ENCODE measurements around the gene LRWD1. TPM values are rescaled to one million over a fixed set of nuclear protein-coding genes. Genes with fewer than 3 reads are reported as not detected.

The LRWD1 gene
- total and polyA plus RNA-seq, 9 of the 15 experiments (the other 6 are each of a cell fraction or from before 2014, with no cell fraction given) = 0.61 to 66.0 (median 33.2) TPM

GRCh38 chr7:102464577-102465280, at the start of gene LRWD1, which contains the start of gene ALKBH4 (continued):
- TF ChIP-seq XRCC5 (IDR thresholded peaks at IDR 0.05; ENCODE audit: low read depth, low read length) (no peak), E2F6 (IDR thresholded peaks at IDR 0.05; ENCODE audit: borderline replicate concordance in 1 of 2, extremely low read depth in 1 of 2, insufficient read depth in 1 of 2, insufficient read length in 1 of 2, low read depth in 1 of 2, low read length in 1 of 2, poor library complexity in 1 of 2, severe bottlenecking in 1 of 2) (peak; percentile 63 to 86), GATAD2B (IDR thresholded peaks at IDR 0.05; ENCODE audit: borderline replicate concordance) (peak; percentile 96), ATF7 (IDR thresholded peaks at IDR 0.05) (peak; percentile 87), ZKSCAN1 (IDR thresholded peaks at IDR 0.05; ENCODE audit: low read depth, low read length) (peak; percentile 84), CC2D1A (IDR thresholded peaks at IDR 0.05) (0 out of 2 replicates have a peak, but pooled peaks have one; percentile 5), ZNF280B (CRISPR knock-in tag; IDR thresholded peaks at IDR 0.05) (no peak), ZNF561 (CRISPR knock-in tag; conservative IDR thresholded peaks at IDR 0.05) (no peak), ZNF655 (CRISPR knock-in tag; IDR thresholded peaks at IDR 0.05) (no peak), ZNF407 (IDR thresholded peaks at IDR 0.05; ENCODE audit: low read depth) (no peak), ZBED1 (IDR thresholded peaks at IDR 0.05) (peak; percentile 49; the same call in 1 of the 2 replicates), HMGXB4 (CRISPR knock-in tag; IDR thresholded peaks at IDR 0.05) (peak; percentile 67; the same call in 1 of the 2 replicates), E2F3 (CRISPR knock-in tag; IDR thresholded peaks at IDR 0.05) (0 out of 2 replicates have a peak, but pooled peaks have one; percentile 6)

Measured in K562 (cell line).